CD4-positive, alpha-beta T cell (primary cell): ENCODE data around the gene COBL. TPM values are rescaled to one million over a fixed set of nuclear protein-coding genes. Genes with fewer than 3 reads are reported as not detected.

Experiments
- ATAC-seq: fragments of 200-7000 bp; cut with Tn5 transposase; one replicate; pipeline ENCODE4 v1.10.0; 2022; ENCODE audit warnings: mild to moderate bottlenecking; ENCODE audit not compliant: poor library complexity
- CTCF ChIA-PET: fragments of 350-600 bp; sonication (Branson Sonifier 250); formaldehyde crosslinking; loops from one replicate; lab custom pipeline; 2021; ENCODE audit warnings: antibody characterized with exemption, inconsistent platforms; lab: Charles Lee
- POLR2A ChIA-PET: fragments of 350-600 bp; sonication (Branson Sonifier 250); formaldehyde crosslinking; loops from one replicate; lab custom pipeline; 2021; ENCODE audit warnings: antibody characterized with exemption, inconsistent platforms; lab: Charles Lee
- DNase-seq, 14 experiments: peaks; one replicate each; pipeline ENCODE4 v3.0.0-alpha.2; 2013 to 2020; ENCODE audit warnings: mixed read lengths in 2 of 14
- H3K27ac ChIP-seq, 2 donors: one replicate each; pipeline versions ENCODE4 v1.5.1 to v1.7.0; 2013; ENCODE audit warnings: low read length in 2 of 2, low read depth in 1 of 2, mild to moderate bottlenecking in 1 of 2
- H3K27me3 ChIP-seq, 2 experiments: 1 replicate in 1 of 2; 2 replicates in 1 of 2; pipeline versions ENCODE4 v1.6.1 to v1.7.0; 2013; ENCODE audit warnings: low read length in 2 of 2, control low read depth in 1 of 2, mild to moderate bottlenecking in 1 of 2, moderate library complexity in 1 of 2; ENCODE audit not compliant: insufficient read depth in 2 of 2, control insufficient read depth in 1 of 2
- H3K36me3 ChIP-seq: one replicate; pipeline ENCODE4 v1.6.1; 2013; ENCODE audit warnings: low read length, control low read depth; ENCODE audit not compliant: insufficient read depth
- H3K4me1 ChIP-seq: one replicate; pipeline ENCODE4 v1.6.1; 2013; ENCODE audit warnings: low read length, control low read depth; ENCODE audit not compliant: insufficient read depth
- H3K4me3 ChIP-seq: one replicate; pipeline ENCODE4 v1.5.1; 2013; ENCODE audit warnings: mild to moderate bottlenecking, low read length, moderate library complexity
- H3K9me3 ChIP-seq, 2 experiments: 1 replicate in 1 of 2; 2 replicates in 1 of 2; pipeline versions ENCODE4 v1.6.1 to v1.7.0; 2013; ENCODE audit warnings: low read length in 2 of 2, mild to moderate bottlenecking in 2 of 2, control low read depth in 1 of 2, moderate library complexity in 1 of 2; ENCODE audit not compliant: control insufficient read depth in 1 of 2, insufficient read depth in 1 of 2
- H3K27ac Mint-ChIP-seq: one replicate; pipeline ENCODE4 v1.8.0; 2020; ENCODE audit warnings: mixed read lengths
- H3K27me3 Mint-ChIP-seq: one replicate; pipeline ENCODE4 v1.8.0; 2021; ENCODE audit warnings: mixed read lengths
- H3K36me3 Mint-ChIP-seq: one replicate; pipeline ENCODE4 v1.8.0; 2021; ENCODE audit warnings: low read depth, mixed read lengths
- H3K4me1 Mint-ChIP-seq: one replicate; pipeline ENCODE4 v1.8.0; 2021; ENCODE audit warnings: low read depth, mixed read lengths
- H3K4me3 Mint-ChIP-seq: one replicate; pipeline ENCODE4 v1.8.0; 2020; ENCODE audit warnings: mild to moderate bottlenecking, mixed read lengths
- H3K9me3 Mint-ChIP-seq: one replicate; pipeline ENCODE4 v1.8.0; 2020; ENCODE audit warnings: mixed read lengths
- CTCF ChIP-seq: fragments of 200-600 bp; IDR thresholded peaks from one replicate; pipeline ENCODE4 v1.8.0; 2022; ENCODE audit warnings: antibody characterized with exemption, mild to moderate bottlenecking
- intact Hi-C, 2 experiments: fragments of 100-400 bp; cut with DNase I in 1 of 2; cut with micrococcal nuclease in 1 of 2; formaldehyde crosslinking; loops; one replicate each; pipeline versions ENCODE4 v1.15.1 to v1.9.0; 2023 to 2025; cut with DNase I, micrococcal nuclease
- total RNA-seq, 174 experiments: library from RNA in 2 of 174; stranded (reverse) in 2 of 174; gene quantifications; one replicate each; pipeline ENCODE4 v1.2.3 and lab custom pipeline; 2021 to 2026

The COBL gene
- total RNA-seq, 2 experiments from 2014 or later = not detected

- TF ChIP-seq CTCF = no peak
- ChIA-PET POLR2A (no interaction called here), CTCF (no interaction called here)
- Mint-ChIP-seq H3K36me3 (no peaks in the 10 kb centered on the region), H3K27ac (no peak overlapping the region), H3K4me1 (no peaks in the 10 kb centered on the region), H3K27me3 (no peaks in the 10 kb centered on the region), H3K9me3 (no peaks in the 10 kb centered on the region), H3K4me3 (no peak overlapping the region)
- ATAC-seq = no peak
- Histone ChIP-seq H3K27me3 (no peaks in the 10 kb centered on the region), H3K9me3 (peaks cover 0 to 4% of the 10 kb centered on the region in 2 experiments), H3K4me3 (no peak overlapping the region), H3K27ac (no peak overlapping the region), H3K4me1 (no peaks in the 10 kb centered on the region), H3K36me3 (no peaks in the 10 kb centered on the region)
- DNase-seq = no peak
- intact Hi-C loops = no loop called here
Observed at GRCh38 chr7:51260516-51260915, 56.1 kb downstream of the COBL start.

GRCh38 chr7:51259766-51260165 lies 56.8 kb downstream of the COBL start:
- ChIA-PET CTCF (no interaction called here), POLR2A (no interaction called here)
- intact Hi-C loops = no loop called here
- Mint-ChIP-seq H3K9me3 (no peaks in the 10 kb centered on the region), H3K27me3 (no peaks in the 10 kb centered on the region), H3K36me3 (no peaks in the 10 kb centered on the region), H3K4me3 (no peak overlapping the region), H3K27ac (no peak overlapping the region), H3K4me1 (no peaks in the 10 kb centered on the region)
- ATAC-seq (no peak), DNase-seq (no peak)
- H3K9me3 ChIP-seq = peaks cover 0 to 4% of the 10 kb centered on the region in 2 experiments
- H3K4me1 ChIP-seq = no peaks in the 10 kb centered on the region
- no peak overlapping the region for H3K27ac ChIP-seq
- no peaks in the 10 kb centered on the region for H3K36me3 ChIP-seq
- no peak for TF ChIP-seq CTCF
- H3K27me3 ChIP-seq = no peaks in the 10 kb centered on the region
- H3K4me3 ChIP-seq = no peak overlapping the region

GRCh38 chr7:51256916-51257315 lies 59.7 kb downstream of the COBL start:
- ChIA-PET CTCF (no interaction called here), POLR2A (no interaction called here)
- no peak overlapping the region for H3K27ac Mint-ChIP-seq
- Histone ChIP-seq H3K27ac (no peak overlapping the region), H3K9me3 (peaks cover 0 to 2% of the 10 kb centered on the region in 2 experiments), H3K4me3 (no peak overlapping the region), H3K36me3 (no peaks in the 10 kb centered on the region), H3K27me3 (no peaks in the 10 kb centered on the region), H3K4me1 (no peaks in the 10 kb centered on the region)
- no peaks in the 10 kb centered on the region for H3K9me3 Mint-ChIP-seq
- H3K4me3 Mint-ChIP-seq = no peak overlapping the region
- DNase-seq (no peak), ATAC-seq (no peak)
- TF ChIP-seq CTCF = no peak
- H3K4me1 Mint-ChIP-seq = no peaks in the 10 kb centered on the region
- no peaks in the 10 kb centered on the region for H3K27me3 Mint-ChIP-seq
- intact Hi-C loops = no loop called here
- H3K36me3 Mint-ChIP-seq = no peaks in the 10 kb centered on the region
